Stimulated activated CD8-positive, alpha-beta memory T cell treated with anti-CD3 and anti-CD28 coated beads, Interleukin-7, amount 100 ng/mL, for 4 hours (primary cell): Measurements from ENCODE around the gene ZBTB26.
"Not testable (repeated sequence)": the region's sequence is repeated elsewhere in the genome, so short reads cannot be mapped to it uniquely, and the experiment has no call there.

ENCODE experiments used
- DNase-seq, 2 donors: peaks; one replicate each; pipeline ENCODE4 v3.0.0-alpha.2; 2020; ENCODE audit warnings: low read depth in 2 of 2

ZBTB26 gene

GRCh38 chr9:122929796-122930354, 1.4 kb downstream of the ZBTB26 start:
- DNase-seq = no peak

- DNase-seq = no peak
Measured at GRCh38 chr9:122923947-122924346, 7.4 kb downstream of the ZBTB26 start.

GRCh38 chr9:122922713-122923112, 8.6 kb downstream of the ZBTB26 start:
- no peak for DNase-seq

DNA sequence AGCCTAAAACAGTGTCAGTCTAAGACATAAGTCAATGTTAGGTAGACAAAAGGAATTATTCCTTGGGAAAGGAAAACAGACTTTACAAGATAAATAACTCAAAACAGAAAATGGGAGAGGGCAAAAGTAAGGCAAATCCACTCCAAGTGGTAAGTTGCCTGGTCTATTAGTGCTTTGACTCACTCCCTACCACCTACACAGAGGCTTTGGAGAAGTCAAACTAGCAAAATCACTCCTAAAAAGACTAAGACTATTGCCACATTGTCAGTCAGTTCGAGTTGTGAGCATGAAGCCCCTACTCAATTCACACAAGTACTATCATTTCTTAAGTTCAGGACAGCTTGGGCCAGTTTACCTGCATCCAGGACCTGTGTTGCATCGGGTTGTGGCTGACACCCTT, 13.0 kb downstream of the ZBTB26 start:
- DNase-seq = no peak

DNA sequence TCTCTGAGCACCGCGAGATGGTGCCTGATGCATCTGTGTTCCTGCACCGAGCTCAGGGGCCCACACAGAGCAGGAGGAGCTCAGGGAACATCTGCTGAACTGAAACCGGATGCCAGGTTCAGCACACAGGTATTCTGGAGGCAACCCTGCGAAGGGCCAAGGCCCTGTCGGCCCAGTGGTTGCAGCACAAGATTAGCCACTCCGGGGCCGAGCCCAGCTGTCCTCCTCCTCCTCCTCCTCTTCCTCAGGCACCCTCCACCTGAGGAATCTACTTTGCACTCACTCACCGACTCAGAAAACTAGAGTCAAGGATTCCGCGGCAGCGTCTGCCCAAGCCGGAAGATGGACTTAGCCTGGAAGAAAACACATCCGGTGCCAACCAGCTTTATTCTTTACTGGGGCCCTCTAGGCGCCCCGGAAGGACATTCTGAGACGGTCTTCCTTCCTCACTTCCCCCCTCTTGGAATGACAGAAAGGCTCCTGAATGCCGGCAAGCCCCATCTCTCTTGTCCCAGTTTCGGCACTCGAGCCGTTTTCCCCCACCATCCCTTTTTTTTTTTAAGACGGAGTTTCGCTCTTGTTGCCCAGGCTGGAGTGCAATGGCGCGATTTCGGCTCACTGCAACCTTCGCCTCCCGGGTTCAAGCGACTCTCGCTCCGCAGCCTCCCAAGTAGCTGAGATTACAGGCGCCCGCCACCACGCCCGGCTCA, 18.2 kb downstream of the ZBTB26 start, which contains the start of gene ZBTB6:
Gene ZBTB6, minus strand, starts transcription at position 360 of the 710 bp plus-strand sequence. CDS start 1,251 bp downstream, outside the sequence.
- peak; percentile 43 to 52 for DNase-seq

DNA sequence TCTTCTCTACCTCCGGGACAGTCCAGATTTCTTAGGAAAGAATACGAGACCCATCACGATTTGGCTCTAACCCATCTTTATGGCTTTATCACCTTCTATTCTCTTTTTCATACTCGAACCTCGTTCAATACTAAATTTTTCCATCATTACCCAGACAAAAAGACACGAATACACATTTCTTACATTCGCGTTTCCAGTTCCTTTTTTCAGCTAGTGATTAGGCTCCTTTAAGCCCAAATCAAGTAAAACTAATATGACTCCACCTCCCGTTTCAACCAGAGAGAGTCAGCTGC, 18.7 kb downstream of the ZBTB26 start:
- no peak for DNase-seq

GRCh38 chr9:122906122-122906521, 25.2 kb downstream of the ZBTB26 start:
- not testable (repeated sequence) for DNase-seq

DNA sequence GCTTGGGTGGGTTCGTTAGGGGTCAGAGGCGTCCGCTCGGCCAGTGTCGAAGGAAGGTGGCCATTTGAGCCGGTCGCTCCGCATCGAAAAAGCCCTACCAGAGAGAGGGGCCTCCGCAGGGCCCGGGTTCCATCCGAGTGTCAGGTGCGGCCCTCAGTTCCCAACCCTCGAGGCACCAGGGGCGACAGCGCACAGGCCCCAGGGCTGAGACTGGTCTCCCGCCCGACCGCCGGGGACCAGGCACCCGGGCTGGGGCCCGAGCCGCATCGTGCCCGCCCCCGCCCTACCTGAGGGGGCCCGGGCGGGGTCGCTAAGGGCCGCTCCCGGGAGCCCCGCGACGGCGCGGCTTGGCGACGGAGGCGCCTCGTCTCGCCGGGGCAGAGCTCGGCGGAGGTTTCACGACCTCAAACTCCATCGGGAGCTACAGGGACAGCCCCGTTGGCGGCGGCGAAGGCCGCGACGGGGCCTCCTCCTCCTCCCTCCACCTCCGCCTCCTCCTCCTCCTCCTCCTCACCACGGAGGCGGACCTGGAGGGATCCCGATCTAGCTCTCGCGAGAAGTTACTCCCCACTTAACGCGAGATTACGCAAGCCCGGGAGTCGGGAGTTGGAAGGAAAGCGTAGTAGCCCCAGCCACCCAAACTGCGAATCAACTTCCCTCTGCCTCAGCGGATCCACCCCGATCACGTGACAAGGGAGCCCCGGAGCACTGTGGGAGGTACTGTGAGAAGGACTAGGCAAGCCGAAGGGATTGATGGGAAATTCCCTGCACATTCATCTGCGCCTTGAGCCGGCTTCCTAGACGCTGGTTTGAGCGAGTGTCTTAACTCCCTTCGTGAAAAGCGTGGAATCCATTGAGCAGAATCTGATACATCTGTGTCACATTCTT, 26.2 kb downstream of the ZBTB26 start, which contains the start of gene RC3H2:
Gene RC3H2, minus strand, starts transcription at position 537 of the 888 bp plus-strand sequence. CDS start 7,850 bp downstream, outside the sequence.
- peak; percentile 95 to 97 for DNase-seq

- no peak for DNase-seq
Measured at GRCh38 chr9:122904466-122904822, 26.9 kb downstream of the ZBTB26 start.

DNA sequence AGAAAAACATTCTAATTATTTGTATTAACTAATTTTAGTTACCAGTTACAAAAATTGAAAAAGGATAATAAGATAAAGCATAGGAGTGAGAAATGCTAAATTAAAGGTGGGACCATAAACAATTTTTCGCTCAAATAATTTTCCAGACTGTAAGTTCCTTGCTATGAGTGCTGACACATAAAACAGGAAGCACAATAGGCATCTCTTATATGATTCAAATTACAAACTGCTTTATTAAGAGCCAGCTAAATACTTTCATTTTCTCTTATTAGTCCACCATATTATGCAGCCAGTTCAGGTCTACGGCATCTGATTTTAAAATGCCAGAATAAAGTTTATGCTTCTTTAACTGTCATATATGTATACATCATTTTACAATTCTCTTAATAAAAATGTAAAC, 30.5 kb downstream of the ZBTB26 start:
- no peak for DNase-seq

DNA sequence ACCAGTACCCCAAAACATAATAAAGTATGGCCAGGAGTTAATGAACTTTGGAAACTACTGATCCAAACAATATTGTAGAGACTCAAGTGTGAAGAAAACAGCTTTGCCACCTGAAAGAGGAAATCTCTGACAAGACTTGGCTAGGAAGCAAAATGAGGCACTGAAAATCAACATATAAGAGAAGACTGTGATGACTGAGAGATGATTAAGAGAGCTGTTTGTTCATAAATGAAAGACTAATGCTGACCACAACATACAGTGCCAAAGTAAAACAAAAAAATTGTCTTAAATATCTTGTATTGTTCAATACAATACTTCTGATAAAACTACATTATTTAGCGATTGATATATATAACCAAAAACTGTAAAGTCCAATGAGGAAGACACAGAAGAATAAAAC, 33.3 kb downstream of the ZBTB26 start:
- DNase-seq = no peak

DNA sequence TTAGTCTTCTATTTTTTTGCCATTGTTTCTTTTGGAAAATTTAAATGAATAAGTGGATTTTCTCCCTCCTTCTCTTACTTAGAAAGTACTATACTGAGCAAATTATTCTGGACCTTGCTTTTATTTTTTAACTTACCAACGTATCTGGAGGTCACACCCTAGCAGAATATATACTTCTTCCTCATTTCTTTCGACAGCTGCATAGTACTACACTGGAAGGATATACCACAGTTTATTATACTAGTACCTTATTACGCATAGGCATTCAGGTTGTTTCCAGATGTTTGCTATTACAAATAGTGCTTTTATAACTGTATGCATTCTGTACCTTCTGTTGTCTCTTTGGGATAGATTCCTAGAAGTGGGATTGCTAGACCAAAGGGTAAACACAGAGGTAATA, 42.8 kb downstream of the ZBTB26 start:
- no peak for DNase-seq

DNA sequence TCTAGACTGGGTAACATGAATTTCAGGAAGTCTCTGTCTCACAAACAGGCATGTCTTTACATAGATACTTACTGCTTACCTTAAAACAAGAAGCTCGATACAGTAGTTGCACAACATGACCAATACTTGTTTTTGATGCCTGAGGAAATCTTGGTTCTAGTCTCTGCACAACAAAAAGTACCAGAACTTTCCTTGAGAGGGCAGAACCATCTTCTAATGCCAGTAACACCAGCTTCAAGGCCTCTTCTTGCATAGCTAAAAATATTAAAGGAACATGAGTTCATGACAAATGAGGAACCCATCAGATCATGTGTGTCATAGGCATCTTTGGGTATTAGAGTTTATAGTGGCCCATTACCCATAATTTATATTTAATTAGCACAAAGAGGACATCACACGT, 48.2 kb downstream of the ZBTB26 start:
- no peak for DNase-seq

- DNase-seq = no peak
Measured at GRCh38 chr9:122879443-122879842, 51.9 kb downstream of the ZBTB26 start.

DNA sequence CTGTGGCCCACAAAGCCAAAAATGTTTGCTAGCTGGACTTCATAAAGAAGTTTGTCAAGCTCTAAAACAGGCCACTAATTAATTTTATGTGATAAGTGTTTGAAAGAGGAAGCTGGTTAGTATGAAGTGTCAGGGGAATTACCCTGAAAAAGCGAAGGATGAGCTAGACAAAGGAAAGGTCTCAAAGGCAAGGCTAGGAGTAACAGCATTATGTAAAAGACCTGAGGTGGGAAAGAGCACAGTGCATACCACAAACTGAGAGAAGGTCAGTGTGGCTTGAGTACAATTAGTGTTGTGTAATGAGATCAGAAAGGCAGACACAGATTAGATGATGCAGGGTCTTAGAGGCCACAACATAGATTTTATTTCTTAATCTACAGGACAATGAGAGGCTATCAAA, 55.8 kb downstream of the ZBTB26 start:
- no peak for DNase-seq

GRCh38 chr9:122867276-122867675, 64.0 kb downstream of the ZBTB26 start:
- DNase-seq = not testable (repeated sequence)

DNA sequence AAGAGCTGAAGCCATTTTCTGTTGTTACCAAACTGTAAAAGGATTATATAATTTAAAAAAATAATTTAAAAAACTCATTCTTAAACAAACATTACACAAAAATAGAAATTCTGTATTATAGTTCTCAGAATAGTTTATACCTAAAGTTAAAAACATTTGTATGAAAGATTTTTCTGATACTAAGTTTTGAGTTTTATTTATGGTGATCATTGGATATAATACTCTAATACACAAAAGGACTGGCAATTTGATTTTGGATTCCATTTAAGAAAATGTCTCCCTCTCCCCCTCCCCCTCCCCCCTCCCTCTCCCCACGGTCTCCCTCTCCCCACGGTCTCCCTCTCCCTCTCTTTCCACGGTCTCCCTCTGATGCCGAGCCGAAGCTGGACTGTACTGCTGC, 65.2 kb downstream of the ZBTB26 start:
- no peak for DNase-seq
